Activated naive CD8-positive, alpha-beta T cell (primary cell): ENCODE data around the gene PRRG2.

Experiments
- H3K27ac Mint-ChIP-seq: one replicate; pipeline ENCODE4 v1.8.0; 2021; ENCODE audit warnings: mixed read lengths
- H3K27me3 Mint-ChIP-seq: one replicate; pipeline ENCODE4 v1.8.0; 2021; ENCODE audit warnings: mixed read lengths
- H3K36me3 Mint-ChIP-seq: one replicate; pipeline ENCODE4 v1.8.0; 2021; ENCODE audit warnings: mixed read lengths
- H3K4me1 Mint-ChIP-seq: one replicate; pipeline ENCODE4 v1.8.0; 2021; ENCODE audit warnings: low read depth, mixed read lengths
- H3K4me3 Mint-ChIP-seq: one replicate; pipeline ENCODE4 v1.8.0; 2021; ENCODE audit warnings: mild to moderate bottlenecking, mixed read lengths
- H3K9me3 Mint-ChIP-seq: one replicate; pipeline ENCODE4 v1.8.0; 2021; ENCODE audit warnings: low read depth, mixed read lengths

The PRRG2 gene

GRCh38 chr19:49590971-49591730 lies 10.0 kb downstream of the PRRG2 start, which contains the start of gene PRR12:
Gene PRR12 (plus strand): TSS chr19:49591182. CDS start chr19:49591655, 473 bp downstream.
- Mint-ChIP-seq H3K27me3 (no peaks in the 10 kb centered on the region), H3K4me1 (peaks cover 30% of the 10 kb centered on the region), H3K9me3 (no peaks in the 10 kb centered on the region), H3K36me3 (peaks cover 4% of the 10 kb centered on the region), H3K27ac (peak within 1 kb of the TSS; percentile 92), H3K4me3 (peak within 1 kb of the TSS; percentile 88)

GRCh38 chr19:49591731-49592485 lies 10.8 kb downstream of the PRRG2 start:
- Mint-ChIP-seq H3K27me3 (no peaks in the 10 kb centered on the region), H3K27ac (peak overlapping the region; percentile 83), H3K9me3 (no peaks in the 10 kb centered on the region)

GRCh38 chr19:49592486-49593232 lies 11.5 kb downstream of the PRRG2 start:
- Mint-ChIP-seq H3K9me3 (no peaks in the 10 kb centered on the region), H3K4me3 (peak overlapping the region; percentile 88), H3K27ac (peak overlapping the region; percentile 83), H3K36me3 (peaks cover 4% of the 10 kb centered on the region), H3K27me3 (no peaks in the 10 kb centered on the region), H3K4me1 (peaks cover 30% of the 10 kb centered on the region)

More at GRCh38 chr19:49591731-49592485, 10.8 kb downstream of the PRRG2 start:
- H3K4me3 Mint-ChIP-seq = peak overlapping the region; percentile 88
- peaks cover 30% of the 10 kb centered on the region for H3K4me1 Mint-ChIP-seq
- peaks cover 4% of the 10 kb centered on the region for H3K36me3 Mint-ChIP-seq

GRCh38 chr19:49593233-49594113 lies 12.4 kb downstream of the PRRG2 start:
- Mint-ChIP-seq H3K4me3 (peak overlapping the region; percentile 88), H3K36me3 (peaks cover 4% of the 10 kb centered on the region), H3K4me1 (peaks cover 32% of the 10 kb centered on the region), H3K9me3 (no peaks in the 10 kb centered on the region), H3K27ac (peak overlapping the region; percentile 83), H3K27me3 (no peaks in the 10 kb centered on the region)

- peaks cover 27% of the 10 kb centered on the region for H3K4me1 Mint-ChIP-seq
- H3K27ac Mint-ChIP-seq = peak overlapping the region; percentile 83
- H3K36me3 Mint-ChIP-seq = peaks cover 4% of the 10 kb centered on the region
- H3K27me3 Mint-ChIP-seq = no peaks in the 10 kb centered on the region
- H3K4me3 Mint-ChIP-seq = peak overlapping the region; percentile 88
- H3K9me3 Mint-ChIP-seq = no peaks in the 10 kb centered on the region
These were observed 13.3 kb downstream of the PRRG2 start for GRCh38 chr19:49594157-49594992.

- Mint-ChIP-seq H3K4me3 (no peak overlapping the region), H3K4me1 (peaks cover 23% of the 10 kb centered on the region), H3K9me3 (no peaks in the 10 kb centered on the region), H3K27me3 (no peaks in the 10 kb centered on the region), H3K27ac (no peak overlapping the region), H3K36me3 (peaks cover 4% of the 10 kb centered on the region)
These were observed 14.1 kb downstream of the PRRG2 start for GRCh38 chr19:49594993-49595818.

GRCh38 chr19:49595819-49596404 lies 14.8 kb downstream of the PRRG2 start:
- no peak overlapping the region for H3K27ac Mint-ChIP-seq
- peaks cover 21% of the 10 kb centered on the region for H3K4me1 Mint-ChIP-seq
- H3K27me3 Mint-ChIP-seq = no peaks in the 10 kb centered on the region
- no peak overlapping the region for H3K4me3 Mint-ChIP-seq
- H3K9me3 Mint-ChIP-seq = no peaks in the 10 kb centered on the region
- peaks cover 4% of the 10 kb centered on the region for H3K36me3 Mint-ChIP-seq

GRCh38 chr19:49596407-49596806 lies 15.3 kb downstream of the PRRG2 start:
- Mint-ChIP-seq H3K27ac (no peak overlapping the region), H3K27me3 (no peaks in the 10 kb centered on the region), H3K36me3 (peaks cover 4% of the 10 kb centered on the region), H3K4me1 (peaks cover 25% of the 10 kb centered on the region), H3K4me3 (no peak overlapping the region), H3K9me3 (no peaks in the 10 kb centered on the region)

GRCh38 chr19:49596954-49597702 lies 16.0 kb downstream of the PRRG2 start:
- Mint-ChIP-seq H3K27me3 (no peaks in the 10 kb centered on the region), H3K36me3 (peaks cover 4% of the 10 kb centered on the region), H3K27ac (no peak overlapping the region), H3K4me3 (no peak overlapping the region), H3K4me1 (peaks cover 28% of the 10 kb centered on the region), H3K9me3 (no peaks in the 10 kb centered on the region)

- no peak overlapping the region for H3K4me3 Mint-ChIP-seq
- no peaks in the 10 kb centered on the region for H3K9me3 Mint-ChIP-seq
- no peak overlapping the region for H3K27ac Mint-ChIP-seq
- H3K36me3 Mint-ChIP-seq = peaks cover 4% of the 10 kb centered on the region
- H3K4me1 Mint-ChIP-seq = peaks cover 25% of the 10 kb centered on the region
- H3K27me3 Mint-ChIP-seq = no peaks in the 10 kb centered on the region
These were observed 16.5 kb downstream of the PRRG2 start for GRCh38 chr19:49597703-49597974.

GRCh38 chr19:49599378-49600295 lies 18.5 kb downstream of the PRRG2 start:
- peak overlapping the region; percentile 58 for H3K27ac Mint-ChIP-seq
- H3K9me3 Mint-ChIP-seq = no peaks in the 10 kb centered on the region
- H3K36me3 Mint-ChIP-seq = no peaks in the 10 kb centered on the region
- peaks cover 15% of the 10 kb centered on the region for H3K4me1 Mint-ChIP-seq
- no peaks in the 10 kb centered on the region for H3K27me3 Mint-ChIP-seq
- H3K4me3 Mint-ChIP-seq = no peak overlapping the region
